Measurements from ENCODE around the gene KCNQ2.

GRCh38 chr20:63434599-63435378, 37.7 kb downstream of the KCNQ2 start:
- peak; percentile 62 to 82 (median 72) for TF ChIP-seq CTCF (IDR thresholded peaks at IDR 0.05)
- no peak for TF ChIP-seq POLR2A (IDR thresholded peaks at IDR 0.05)
